DMS 273 (cell line): Measurements from ENCODE around the gene OSBPL6.
"Not testable (repeated sequence)": the region's sequence is repeated elsewhere in the genome, so short reads cannot be mapped to it uniquely, and the experiment has no call there.

ENCODE experiments used
- DNase-seq: peaks from one replicate; lab custom pipeline; 2025; ENCODE audit not compliant: unreplicated experiment; lab: John Stamatoyannopoulos, UW

Gene OSBPL6

DNA sequence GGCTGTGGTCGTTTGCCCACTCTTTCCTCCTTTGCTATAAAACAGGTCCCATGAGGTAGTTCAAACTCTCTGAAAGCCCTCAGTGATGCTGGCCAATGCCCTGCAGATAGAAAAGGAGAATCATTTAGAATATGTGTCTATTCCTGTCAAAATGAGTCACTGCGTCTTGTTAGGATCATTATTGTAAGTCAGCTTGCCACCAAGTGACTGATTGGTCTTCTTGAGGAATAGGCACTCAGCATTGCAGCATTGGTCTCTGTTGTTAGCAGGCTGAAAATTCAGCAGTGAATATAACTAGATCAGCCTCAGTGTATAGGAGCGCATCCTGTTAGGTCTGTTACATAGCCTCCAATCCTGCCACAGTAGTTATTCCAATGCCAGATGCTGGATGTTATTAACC is 227.8 kb downstream of the OSBPL6 start:
- DNase-seq = no peak

DNA sequence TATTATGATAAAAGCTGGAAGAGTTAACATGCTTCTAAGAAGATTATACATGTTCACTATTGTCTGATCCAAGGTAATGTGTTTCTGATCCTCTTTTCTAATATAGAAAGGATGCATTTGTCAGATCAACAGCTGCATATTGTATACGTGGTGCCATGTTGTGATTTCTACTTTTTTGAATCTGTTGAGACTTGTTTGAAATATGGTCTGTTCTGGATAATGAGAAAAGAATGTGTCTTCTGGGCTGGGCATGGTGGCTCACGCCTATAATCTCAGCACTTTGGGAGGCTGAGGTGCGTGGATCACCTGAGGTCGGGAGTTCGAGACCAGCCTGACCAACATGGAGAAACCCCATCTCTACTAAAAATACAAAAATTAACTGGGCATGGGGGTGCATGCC is 229.4 kb downstream of the OSBPL6 start:
- DNase-seq = not testable (repeated sequence)

DNA sequence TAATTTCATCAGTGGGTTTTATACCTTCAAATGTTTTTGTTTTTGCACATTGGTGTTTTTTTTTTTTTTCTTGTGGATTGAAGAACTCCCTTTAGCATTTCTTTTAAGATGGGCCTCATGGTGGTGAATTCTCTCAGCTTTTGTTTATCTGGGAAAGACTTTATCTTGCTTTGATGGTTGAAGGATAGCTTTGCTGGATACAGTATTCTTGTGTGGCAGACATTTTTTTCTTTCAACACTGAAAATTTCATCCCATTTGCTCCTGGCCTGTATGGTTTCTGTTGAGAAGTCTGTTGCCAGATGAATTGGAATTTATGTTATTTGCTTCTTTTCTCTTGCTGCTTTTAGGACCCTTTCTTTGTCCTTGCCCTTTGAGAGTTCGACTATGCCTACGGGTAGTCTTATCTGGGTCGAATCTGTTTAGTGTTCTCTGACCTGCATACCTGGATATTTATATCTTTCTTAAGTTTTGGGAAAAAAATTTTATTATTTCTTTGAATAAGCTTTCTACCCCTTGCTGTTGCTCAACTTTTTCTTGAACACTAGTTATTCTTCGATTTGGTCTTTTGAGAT is 231.0 kb downstream of the OSBPL6 start:
- no peak for DNase-seq

- no peak for DNase-seq
These were observed 232.1 kb downstream of the OSBPL6 start for GRCh38 chr2:178426388-178426787.

- no peak for DNase-seq
These were observed 233.1 kb downstream of the OSBPL6 start for GRCh38 chr2:178427458-178427857.

DNA sequence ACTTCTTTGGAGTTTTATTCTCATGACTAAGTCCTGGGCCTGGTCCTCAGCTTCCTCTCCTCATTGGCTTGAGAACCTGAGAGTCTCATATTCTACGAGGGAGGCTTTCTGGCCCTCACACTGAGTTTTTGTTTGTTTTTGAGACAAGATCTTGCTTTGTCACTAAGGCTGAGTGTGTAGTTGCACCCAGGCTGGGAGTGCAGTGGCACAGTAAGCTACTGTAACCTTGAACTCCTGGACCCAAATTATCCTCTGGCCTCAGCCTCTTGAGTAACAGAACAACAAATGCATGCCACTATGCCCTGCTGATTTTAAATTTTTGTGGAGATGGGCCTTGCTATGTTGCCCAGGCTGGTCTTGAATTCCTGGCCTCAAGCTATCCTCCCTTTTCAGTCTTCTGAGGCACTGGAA is 234.1 kb downstream of the OSBPL6 start:
- DNase-seq = no peak

DNA sequence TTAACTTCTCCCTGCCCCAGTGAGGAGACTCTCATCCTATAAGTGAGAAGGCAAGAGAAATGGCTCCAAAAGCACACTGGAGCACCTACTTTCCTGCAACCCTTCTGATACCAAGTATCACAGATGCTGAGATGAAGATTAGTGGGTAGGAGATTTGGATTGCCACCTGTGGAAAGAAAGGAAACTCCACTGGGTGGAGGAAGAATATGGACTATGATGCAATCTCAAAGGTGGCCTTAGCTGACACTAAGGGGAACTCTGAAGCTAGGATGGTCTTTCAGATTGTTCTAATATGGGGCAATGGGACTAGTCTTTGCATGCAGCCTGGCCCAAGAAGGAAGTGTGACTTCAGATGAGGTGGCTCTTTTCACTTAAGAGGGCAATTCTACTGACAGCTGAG is 235.0 kb downstream of the OSBPL6 start:
- no peak for DNase-seq

GRCh38 chr2:178436662-178437061 is 242.3 kb downstream of the OSBPL6 start:
- no peak for DNase-seq

- DNase-seq = no peak
These were observed 247.1 kb downstream of the OSBPL6 start for GRCh38 chr2:178441426-178441825.

- DNase-seq = peak; percentile 18
These were observed 254.8 kb downstream of the OSBPL6 start for GRCh38 chr2:178448968-178449661.

- peak; percentile 59 for DNase-seq
These were observed 255.6 kb downstream of the OSBPL6 start for GRCh38 chr2:178449700-178450523.

- DNase-seq = no peak
These were observed 256.1 kb downstream of the OSBPL6 start for GRCh38 chr2:178450524-178450773.

DNA sequence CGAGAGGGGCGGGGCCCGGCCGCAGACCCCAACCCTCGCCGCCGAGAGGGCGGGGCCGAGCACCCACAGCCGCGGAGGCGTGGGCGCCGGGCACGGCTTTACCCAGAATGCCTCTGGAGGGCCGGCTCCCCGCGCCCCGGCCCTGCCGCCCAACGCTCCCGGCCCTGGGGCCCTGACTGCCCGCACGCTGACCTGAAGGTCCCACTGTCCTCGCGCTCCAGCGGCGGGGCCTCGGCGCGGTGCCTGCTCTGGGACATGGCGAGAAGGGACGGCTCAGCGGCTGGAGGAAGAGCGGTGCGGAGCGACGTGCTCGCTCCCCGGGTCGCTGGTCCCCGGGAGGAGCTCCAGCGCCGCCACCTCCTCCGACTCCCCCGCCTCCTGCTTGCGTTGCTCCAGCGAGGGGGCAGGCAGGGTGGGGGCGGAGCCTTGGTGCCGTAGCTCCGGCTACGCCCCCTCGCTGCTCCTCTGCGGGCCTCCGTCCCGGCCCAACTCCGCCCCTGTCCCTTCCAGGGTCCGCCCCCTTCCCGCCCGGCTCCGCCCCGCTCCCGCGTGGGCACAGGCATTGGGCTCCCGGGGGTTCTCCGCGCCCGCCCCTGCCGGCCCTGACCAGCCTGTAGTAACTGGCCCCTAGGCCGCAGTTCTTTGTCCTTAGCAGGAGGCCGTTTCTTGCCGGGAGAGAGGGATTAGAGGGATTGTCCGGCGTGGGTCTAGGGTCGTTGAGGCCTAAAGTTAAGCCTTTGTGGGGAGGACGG is 256.6 kb downstream of the OSBPL6 start, which contains the start of the genes PJVK and PRKRA:
PJVK (plus strand) TSS at position 605 of the 752 bp plus-strand sequence. CDS start 2,032 bp downstream, outside the sequence.
PRKRA (minus strand) TSS at position 402 of the 752 bp plus-strand sequence; CDS start at position 257, 145 bp downstream.
- DNase-seq = peak; percentile 98

GRCh38 chr2:178452334-178452733 is 258.0 kb downstream of the OSBPL6 start:
- DNase-seq = no peak
